Prostate gland (tissue), 2 donors: ENCODE measurements around the gene CACNA1E. TPM values are rescaled to one million over a fixed set of nuclear protein-coding genes. Genes with fewer than 3 reads are reported as not detected.

ENCODE experiments used
- DNase-seq: peaks from one replicate; pipeline ENCODE4 v3.0.0-alpha.2; 2019; ENCODE audit warnings: low spot score
- H3K27ac ChIP-seq, 2 donors: fragments of 200-600 bp; sonication (generic); 2 replicates each; pipeline ENCODE4 v1.5.1; 2017 to 2019
- H3K27me3 ChIP-seq: fragments of 200-600 bp; sonication (generic); replicated peaks from 2 replicates; pipeline ENCODE4 v1.5.1; 2019; ENCODE audit not compliant: insufficient read depth
- H3K36me3 ChIP-seq, 2 donors: fragments of 200-600 bp; sonication (generic); 1 replicate in 1 of 2; 2 replicates in 1 of 2; pipeline versions ENCODE4 v1.5.1 to v1.8.1; 2017 to 2019
- H3K4me1 ChIP-seq: fragments of 200-600 bp; sonication (generic); replicated peaks from 2 replicates; pipeline ENCODE4 v1.5.1; 2019
- H3K4me3 ChIP-seq, 2 donors: fragments of 200-600 bp; sonication (generic); 2 replicates each; pipeline ENCODE4 v1.5.1; 2017 to 2019
- H3K9me3 ChIP-seq: fragments of 200-600 bp; sonication (generic); 2 replicates; pipeline ENCODE4 v1.5.1; 2017
- POLR2A ChIP-seq: fragments of 450-650 bp; IDR thresholded peaks from one replicate; pipeline ENCODE4 v1.6.1; 2016; ENCODE audit warnings: antibody characterized with exemption, mild to moderate bottlenecking
- POLR2AphosphoS5 ChIP-seq: sonication (generic); formaldehyde crosslinking; IDR thresholded peaks from one replicate; pipeline ENCODE4 v1.6.1; 2017; ENCODE audit warnings: antibody characterized with exemption
- WGBS: methylation state at CpG from one replicate; pipeline ENCODE4 v1.1.5; 2018; 5-methylcytosine and 5-hydroxymethylcytosine counted together
- intact Hi-C: fragments of 100-400 bp; cut with DNase I; formaldehyde crosslinking; loops from one replicate; pipeline ENCODE4 v1.14.2; 2022
- total RNA-seq, 2 donors: library from RNA; depleted of rRNA; stranded (reverse); fragments of >200 nt; gene quantifications; one replicate each; pipeline ENCODE4 v1.1.0, GENCODE V29; 2016
- TF ChIP-seq, protein P1 (sequence below), 4 experiments: fragments of 200-600 bp in 2 of 4; fragments of 450-650 bp in 2 of 4; sonication (generic) in 2 of 4; IDR thresholded peaks; 1 replicate in 3 of 4; 2 replicates in 1 of 4; pipeline ENCODE4 v1.5.1; 2016 to 2019; ENCODE audit warnings: antibody characterized with exemption in 4 of 4, mild to moderate bottlenecking in 2 of 4, moderate library complexity in 2 of 4

The CACNA1E gene
- total RNA-seq, 2 donors from 2014 or later = 4.1 TPM; not detected in 1

DNA sequence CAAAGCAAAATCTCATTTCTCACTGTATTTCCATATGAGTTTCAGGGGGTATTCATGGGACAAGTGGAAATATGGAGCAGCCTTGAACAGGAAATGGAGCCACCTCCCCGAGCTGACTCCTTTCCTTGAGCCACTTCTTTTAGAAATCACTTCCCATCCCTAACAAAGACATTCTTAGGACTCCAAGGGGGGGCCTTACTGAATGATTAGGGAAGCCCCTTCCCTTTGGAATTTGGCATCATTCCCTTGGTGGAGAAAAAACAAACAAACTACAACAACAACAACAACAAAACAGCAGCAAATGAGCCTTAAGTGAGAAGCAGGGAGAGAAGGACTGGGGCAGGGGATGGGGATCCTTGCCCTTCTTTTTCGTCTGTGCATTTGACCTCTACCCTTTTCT lies 299.9 kb downstream of the CACNA1E start:
- no peak for DNase-seq
- no peaks in the 10 kb centered on the region for H3K4me1 ChIP-seq
- TF ChIP-seq, protein P1, sequence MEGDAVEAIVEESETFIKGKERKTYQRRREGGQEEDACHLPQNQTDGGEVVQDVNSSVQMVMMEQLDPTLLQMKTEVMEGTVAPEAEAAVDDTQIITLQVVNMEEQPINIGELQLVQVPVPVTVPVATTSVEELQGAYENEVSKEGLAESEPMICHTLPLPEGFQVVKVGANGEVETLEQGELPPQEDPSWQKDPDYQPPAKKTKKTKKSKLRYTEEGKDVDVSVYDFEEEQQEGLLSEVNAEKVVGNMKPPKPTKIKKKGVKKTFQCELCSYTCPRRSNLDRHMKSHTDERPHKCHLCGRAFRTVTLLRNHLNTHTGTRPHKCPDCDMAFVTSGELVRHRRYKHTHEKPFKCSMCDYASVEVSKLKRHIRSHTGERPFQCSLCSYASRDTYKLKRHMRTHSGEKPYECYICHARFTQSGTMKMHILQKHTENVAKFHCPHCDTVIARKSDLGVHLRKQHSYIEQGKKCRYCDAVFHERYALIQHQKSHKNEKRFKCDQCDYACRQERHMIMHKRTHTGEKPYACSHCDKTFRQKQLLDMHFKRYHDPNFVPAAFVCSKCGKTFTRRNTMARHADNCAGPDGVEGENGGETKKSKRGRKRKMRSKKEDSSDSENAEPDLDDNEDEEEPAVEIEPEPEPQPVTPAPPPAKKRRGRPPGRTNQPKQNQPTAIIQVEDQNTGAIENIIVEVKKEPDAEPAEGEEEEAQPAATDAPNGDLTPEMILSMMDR (IDR thresholded peaks at IDR 0.05) = no peak
- no peak for TF ChIP-seq POLR2A
- no peak for TF ChIP-seq POLR2AphosphoS5
- H3K27ac ChIP-seq = no peak overlapping the region
- H3K36me3 ChIP-seq = no peaks in the 10 kb centered on the region
- no peaks in the 10 kb centered on the region for H3K27me3 ChIP-seq
- WGBS = 68% methylated on average over 2 of the region's 2 CpGs
- intact Hi-C loops = no loop called here
- no peak overlapping the region for H3K4me3 ChIP-seq
- no peaks in the 10 kb centered on the region for H3K9me3 ChIP-seq

DNA sequence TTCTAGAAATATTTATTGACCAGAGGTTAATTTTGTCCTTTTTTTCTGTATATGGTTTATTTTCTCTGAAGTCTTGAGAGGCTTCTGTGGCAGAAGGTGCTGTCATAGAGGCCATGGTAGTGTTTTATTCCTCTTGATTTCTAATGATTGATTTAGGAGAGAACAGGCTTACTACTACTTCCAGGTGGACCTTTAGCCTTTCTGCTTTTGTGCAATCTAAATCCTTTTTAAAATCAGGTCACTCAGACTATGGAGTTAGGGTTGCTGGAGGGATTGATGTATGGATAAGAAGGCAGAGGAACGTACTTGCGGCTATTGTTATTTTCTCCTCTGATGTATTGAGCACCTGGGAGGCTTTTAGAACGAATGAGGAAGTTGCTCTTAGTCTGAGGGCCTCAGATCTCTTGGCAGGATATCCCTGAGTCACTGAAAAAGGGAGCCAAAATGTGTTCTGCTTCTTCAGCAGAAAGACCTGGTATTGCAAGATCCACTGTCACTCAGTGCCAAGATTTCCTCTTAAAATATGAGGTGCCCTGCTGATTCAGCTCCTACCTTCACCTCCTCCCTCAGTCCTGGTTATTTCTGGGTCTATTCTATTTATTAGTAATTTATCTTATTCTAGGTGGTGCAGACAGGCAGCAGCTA lies 300.8 kb downstream of the CACNA1E start:
- intact Hi-C loops = no loop called here
- no peak overlapping the region for H3K27ac ChIP-seq
- DNase-seq = peak; percentile 36
- H3K9me3 ChIP-seq = no peaks in the 10 kb centered on the region
- WGBS = 23% methylated on average over 3 of the region's 3 CpGs
- TF ChIP-seq POLR2AphosphoS5 (peak; percentile 20), POLR2A (no peak)
- TF ChIP-seq, protein P1 (IDR thresholded peaks at IDR 0.05) = no peak
- H3K4me3 ChIP-seq = no peak overlapping the region
- H3K36me3 ChIP-seq = no peaks in the 10 kb centered on the region
- no peaks in the 10 kb centered on the region for H3K4me1 ChIP-seq
- no peaks in the 10 kb centered on the region for H3K27me3 ChIP-seq

DNA sequence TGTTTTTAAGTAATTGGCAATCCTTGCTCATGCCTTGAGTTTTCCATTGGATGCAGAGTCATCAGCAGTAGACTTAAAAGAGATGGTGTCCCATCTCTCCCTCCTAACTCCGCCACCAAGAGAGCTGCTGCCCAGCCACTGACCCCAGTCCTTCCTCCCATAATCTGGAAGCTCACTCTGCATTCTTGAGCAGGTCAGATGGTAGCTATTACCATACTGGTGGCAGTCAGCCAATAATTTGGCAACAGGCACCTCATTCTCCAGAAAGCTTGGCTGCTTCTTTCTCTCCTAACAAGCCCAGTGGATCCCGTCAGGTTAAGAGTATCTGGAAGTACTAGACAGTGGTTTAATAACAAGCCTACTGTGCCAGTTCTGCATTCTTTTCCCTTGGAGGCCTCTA lies 306.1 kb downstream of the CACNA1E start:
- H3K36me3 ChIP-seq = no peaks in the 10 kb centered on the region
- no peak for DNase-seq
- H3K9me3 ChIP-seq = no peaks in the 10 kb centered on the region

DNA sequence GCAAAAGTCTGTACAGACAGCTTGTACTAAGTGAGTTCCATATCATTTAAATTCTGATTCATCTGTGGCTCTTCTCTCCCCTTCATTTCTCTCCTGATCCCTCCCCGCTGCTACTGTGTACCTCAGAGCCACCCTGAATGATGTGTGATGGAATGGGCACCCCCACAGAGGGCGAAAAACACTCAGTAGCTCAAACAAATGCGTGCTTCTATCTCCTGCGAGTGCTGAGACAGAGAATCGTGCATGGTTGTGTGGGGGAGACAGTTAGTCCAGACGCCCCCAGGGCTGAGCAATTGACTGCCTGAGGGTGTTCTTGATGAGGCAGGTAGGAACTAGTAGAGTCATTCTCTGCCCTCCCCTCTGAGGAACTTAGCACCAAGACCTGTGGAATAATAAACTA lies 308.4 kb downstream of the CACNA1E start:
- no peak for TF ChIP-seq POLR2AphosphoS5
- TF ChIP-seq, protein P1 (IDR thresholded peaks at IDR 0.05) = no peak
- no peak for TF ChIP-seq POLR2A
- intact Hi-C loops = no loop called here
- Histone ChIP-seq H3K27me3 (no peaks in the 10 kb centered on the region), H3K4me3 (no peak overlapping the region), H3K9me3 (no peaks in the 10 kb centered on the region), H3K27ac (no peak overlapping the region), H3K4me1 (no peaks in the 10 kb centered on the region), H3K36me3 (no peaks in the 10 kb centered on the region)
- 59% methylated on average over 6 of the region's 6 CpGs for WGBS
- DNase-seq = no peak

More for the DNA sequence above, 306.1 kb downstream of the CACNA1E start:
- Histone ChIP-seq H3K27me3 (no peaks in the 10 kb centered on the region), H3K27ac (no peak overlapping the region), H3K4me3 (no peak overlapping the region), H3K4me1 (no peaks in the 10 kb centered on the region)
- TF ChIP-seq POLR2A = no peak
- TF ChIP-seq POLR2AphosphoS5 = no peak
- TF ChIP-seq, protein P1 (IDR thresholded peaks at IDR 0.05) = no peak
- 64% methylated on average over 2 of the region's 2 CpGs for WGBS
- intact Hi-C loops = no loop called here

DNA sequence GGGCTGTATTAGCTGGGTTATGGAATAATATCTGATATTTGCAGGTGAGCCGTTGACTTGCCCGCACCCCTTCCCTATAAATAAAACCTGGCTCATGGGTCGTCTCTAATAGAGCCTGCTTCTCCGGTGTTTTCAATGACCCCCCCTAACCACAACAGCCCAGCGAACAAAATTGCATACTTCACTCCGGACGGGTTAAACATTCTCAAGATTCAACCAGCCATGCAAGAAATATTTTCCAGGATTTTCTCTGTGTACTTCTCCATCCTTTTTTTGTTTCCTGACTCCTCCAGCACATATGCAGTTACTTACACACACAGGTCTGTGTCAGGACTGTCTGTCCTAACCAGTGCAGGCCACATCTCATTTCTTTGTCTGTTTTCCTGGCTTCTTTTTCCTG lies 310.5 kb downstream of the CACNA1E start:
- TF ChIP-seq POLR2AphosphoS5 = no peak
- TF ChIP-seq POLR2A = no peak
- TF ChIP-seq, protein P1 (IDR thresholded peaks at IDR 0.05) = no peak
- H3K9me3 ChIP-seq = no peaks in the 10 kb centered on the region
- no peaks in the 10 kb centered on the region for H3K4me1 ChIP-seq
- H3K27ac ChIP-seq = no peak overlapping the region
- 81% methylated on average over 7 of the region's 7 CpGs for WGBS
- H3K36me3 ChIP-seq = no peaks in the 10 kb centered on the region
- H3K4me3 ChIP-seq = no peak overlapping the region
- H3K27me3 ChIP-seq = no peaks in the 10 kb centered on the region
- DNase-seq = no peak
- intact Hi-C loops = no loop called here
